ENCODE results near the gene ATXN1. TPM values are rescaled to one million over a fixed set of nuclear protein-coding genes. Genes with fewer than 3 reads are reported as not detected.

Gene ATXN1
- total and polyA plus RNA-seq, 2 of the 8 experiments (the other 6 are each of a cell fraction or from before 2014, with no cell fraction given) = 1.6 to 4.0 TPM

DNA sequence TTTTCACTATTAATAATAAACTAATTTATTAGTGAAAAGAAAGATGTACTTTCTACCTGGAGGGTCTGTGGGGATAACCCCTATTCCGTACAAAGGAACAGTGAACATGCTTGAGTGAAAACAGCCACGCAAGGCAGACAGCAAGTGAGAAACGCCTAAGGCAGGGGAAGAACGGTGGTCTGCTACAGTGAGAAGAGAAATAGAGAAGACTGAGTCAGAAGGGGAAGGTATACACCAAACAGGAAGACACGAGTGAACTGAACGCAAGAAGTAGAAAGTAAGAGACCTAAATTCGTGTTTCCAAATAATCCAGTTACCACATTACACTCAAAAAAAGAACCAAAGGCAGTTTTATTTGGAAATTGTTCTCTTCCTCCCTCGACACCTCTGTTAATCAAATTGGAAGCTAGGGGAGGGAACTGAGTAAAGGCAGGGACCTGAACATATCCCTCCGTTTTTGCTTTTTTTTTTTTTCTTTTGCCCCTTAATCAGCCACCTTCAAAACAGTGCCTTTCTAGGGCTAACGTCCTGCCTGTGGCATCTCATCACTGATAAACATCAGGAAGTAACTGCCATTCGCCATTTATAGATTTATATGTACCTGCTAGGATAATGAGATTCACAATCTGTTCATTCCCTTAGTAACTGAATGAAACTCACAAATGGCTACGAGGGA lies 48.9 kb downstream of the ATXN1 start:
- H3K27ac ChIP-seq (ENCODE audit: low read depth, low read length) = no peak overlapping the region

More for the DNA sequence above, 48.9 kb downstream of the ATXN1 start:
- Histone ChIP-seq H3K14ac (ENCODE audit: insufficient read length) (no peak overlapping the region), H3K36me3 (ENCODE audit: control insufficient read depth in 2 of 4, insufficient read depth in 4 of 4, low read length in 3 of 4) (no peaks in the 10 kb centered on the region), H2BK15ac (ENCODE audit: low read length) (no peak overlapping the region), H3K56ac (replicated peaks; ENCODE audit: insufficient read length, low read depth, low read length) (no peak overlapping the region), H2AK5ac (ENCODE audit: low read depth, low read length) (no peak overlapping the region), H2BK20ac (ENCODE audit: low read length) (no peak overlapping the region), H3K4me2 (ENCODE audit: insufficient read depth in 1 of 2, low read depth in 2 of 2, low read length in 2 of 2) (no peak overlapping the region), H3K79me2 (ENCODE audit: control insufficient read depth in 1 of 2, insufficient read depth in 2 of 2, low read length in 2 of 2) (no peaks in the 10 kb centered on the region), H2BK12ac (ENCODE audit: low read depth, low read length) (no peak overlapping the region), H3K4ac (replicated peaks; ENCODE audit: insufficient read length, low read depth, low read length) (no peak overlapping the region), H4K91ac (replicated peaks; ENCODE audit: insufficient read length, low read length) (no peak overlapping the region), H3K18ac (ENCODE audit: extremely low read depth, low read length) (no peak overlapping the region), H3K9ac (replicated peaks in 1 of 4; ENCODE audit: extremely low read depth in 1 of 4, low read depth in 3 of 4, low read length in 3 of 4) (no peak overlapping the region), H3K4me3 (ENCODE audit: extremely low read depth in 1 of 4, insufficient read depth in 2 of 4, low read depth in 3 of 4, low read length in 4 of 4) (no peak overlapping the region), H2BK120ac (replicated peaks; ENCODE audit: low read depth, low read length) (no peak overlapping the region), H2BK5ac (ENCODE audit: low read depth, low read length) (no peak overlapping the region), H3K79me1 (ENCODE audit: low read depth, low read length) (no peaks in the 10 kb centered on the region), H4K8ac (ENCODE audit: extremely low read depth, insufficient read depth, low read length) (no peak overlapping the region), H3K9me3 (ENCODE audit: insufficient read depth in 2 of 2, low read depth in 1 of 2, low read length in 1 of 2) (no peaks in the 10 kb centered on the region), H3K23ac (ENCODE audit: insufficient read length) (no peak overlapping the region), H4K5ac (ENCODE audit: insufficient read length, low read depth, low read length) (no peak overlapping the region), H3K23me2 (ENCODE audit: low read depth, low read length) (no peaks in the 10 kb centered on the region), H3K27me3 (replicated peaks in 1 of 4; ENCODE audit: control insufficient read depth in 3 of 4, extremely low read depth in 1 of 4, insufficient read depth in 3 of 4, low read length in 3 of 4) (no peaks in the 10 kb centered on the region), H4K20me1 (replicated peaks in 1 of 2; ENCODE audit: control insufficient read depth in 1 of 2, insufficient read depth in 2 of 2, low read length in 2 of 2) (no peaks in the 10 kb centered on the region), H2AFZ (ENCODE audit: low read length) (peak overlapping the region; percentile 66; the same call in 1 of the 2 replicates), H3K4me1 (replicated peaks in 1 of 4; ENCODE audit: control insufficient read depth in 3 of 4, insufficient read depth in 4 of 4, low read length in 3 of 4) (no peaks in the 10 kb centered on the region)
- FAIRE-seq = no peak
- ChIA-PET POLR2A (ENCODE audit: partially characterized antibody) (interaction anchor here (1.6 kb wide), 1 partner anchor 12 kb away, joined by 4 read pairs; no protein-coding TSS in a partner anchor), CTCF (ENCODE audit: partially characterized antibody) (interaction anchor here (0.6 to 1.3 kb wide), 4 partner anchors 8 to 50 kb away, joined by 3 to 5 read pairs (median 4); no protein-coding TSS in a partner anchor)
- 84% methylated on average over 12 of the region's 12 CpGs; no CpG with 5 or more reads in 1 of the 2 experiments for WGBS, 2 experiments (ENCODE audit: extremely low coverage in 1 of 2, insufficient coverage in 1 of 2, insufficient read length in 1 of 2, insufficient replicate concordance in 2 of 2, low coverage in 1 of 2, low lambda C conversion rate in 2 of 2, missing lambda C conversion rate in 1 of 2)
- DNase-seq (ENCODE audit: low read depth in 1 of 2, low spot score in 2 of 2) = no peak
- no peak for TF ChIP-seq SRF (IDR thresholded peaks at IDR 0.05; ENCODE audit: low read depth, low read length)
- TF ChIP-seq FOSL1 (IDR thresholded peaks at IDR 0.05; ENCODE audit: insufficient read depth, low read depth, low read length) = no peak
- no peak for TF ChIP-seq KDM1A (IDR thresholded peaks at IDR 0.05; ENCODE audit: borderline replicate concordance, low read length)
- TF ChIP-seq BRCA1 (IDR thresholded peaks at IDR 0.05; ENCODE audit: low read depth, low read length) = no peak
- TF ChIP-seq RFX5 (IDR thresholded peaks at IDR 0.05; ENCODE audit: borderline replicate concordance, low read depth, low read length) = no peak
- TF ChIP-seq SIRT6 (IDR thresholded peaks at IDR 0.05; ENCODE audit: low read length) = no peak
- no peak for TF ChIP-seq GTF2F1 (IDR thresholded peaks at IDR 0.05; ENCODE audit: borderline replicate concordance, low read depth, low read length)
- TF ChIP-seq TAF7 (optimal IDR thresholded peaks at IDR 0.05; ENCODE audit: borderline replicate concordance, low read depth, low read length) = no peak
- no peak for TF ChIP-seq YY1 (IDR thresholded peaks at IDR 0.05; ENCODE audit: low read depth, low read length)
- TF ChIP-seq, protein P1, sequence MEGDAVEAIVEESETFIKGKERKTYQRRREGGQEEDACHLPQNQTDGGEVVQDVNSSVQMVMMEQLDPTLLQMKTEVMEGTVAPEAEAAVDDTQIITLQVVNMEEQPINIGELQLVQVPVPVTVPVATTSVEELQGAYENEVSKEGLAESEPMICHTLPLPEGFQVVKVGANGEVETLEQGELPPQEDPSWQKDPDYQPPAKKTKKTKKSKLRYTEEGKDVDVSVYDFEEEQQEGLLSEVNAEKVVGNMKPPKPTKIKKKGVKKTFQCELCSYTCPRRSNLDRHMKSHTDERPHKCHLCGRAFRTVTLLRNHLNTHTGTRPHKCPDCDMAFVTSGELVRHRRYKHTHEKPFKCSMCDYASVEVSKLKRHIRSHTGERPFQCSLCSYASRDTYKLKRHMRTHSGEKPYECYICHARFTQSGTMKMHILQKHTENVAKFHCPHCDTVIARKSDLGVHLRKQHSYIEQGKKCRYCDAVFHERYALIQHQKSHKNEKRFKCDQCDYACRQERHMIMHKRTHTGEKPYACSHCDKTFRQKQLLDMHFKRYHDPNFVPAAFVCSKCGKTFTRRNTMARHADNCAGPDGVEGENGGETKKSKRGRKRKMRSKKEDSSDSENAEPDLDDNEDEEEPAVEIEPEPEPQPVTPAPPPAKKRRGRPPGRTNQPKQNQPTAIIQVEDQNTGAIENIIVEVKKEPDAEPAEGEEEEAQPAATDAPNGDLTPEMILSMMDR (IDR thresholded peaks at IDR 0.05; ENCODE audit: control extremely low read depth in 1 of 3, insufficient read depth in 1 of 3, low read depth in 1 of 3, low read length in 3 of 3) = no peak
